ENCODE data around the gene MMP28.
A peak's percentile ranks its signal among the peaks of the same experiment; 100 is the strongest.

The MMP28 gene

DNA sequence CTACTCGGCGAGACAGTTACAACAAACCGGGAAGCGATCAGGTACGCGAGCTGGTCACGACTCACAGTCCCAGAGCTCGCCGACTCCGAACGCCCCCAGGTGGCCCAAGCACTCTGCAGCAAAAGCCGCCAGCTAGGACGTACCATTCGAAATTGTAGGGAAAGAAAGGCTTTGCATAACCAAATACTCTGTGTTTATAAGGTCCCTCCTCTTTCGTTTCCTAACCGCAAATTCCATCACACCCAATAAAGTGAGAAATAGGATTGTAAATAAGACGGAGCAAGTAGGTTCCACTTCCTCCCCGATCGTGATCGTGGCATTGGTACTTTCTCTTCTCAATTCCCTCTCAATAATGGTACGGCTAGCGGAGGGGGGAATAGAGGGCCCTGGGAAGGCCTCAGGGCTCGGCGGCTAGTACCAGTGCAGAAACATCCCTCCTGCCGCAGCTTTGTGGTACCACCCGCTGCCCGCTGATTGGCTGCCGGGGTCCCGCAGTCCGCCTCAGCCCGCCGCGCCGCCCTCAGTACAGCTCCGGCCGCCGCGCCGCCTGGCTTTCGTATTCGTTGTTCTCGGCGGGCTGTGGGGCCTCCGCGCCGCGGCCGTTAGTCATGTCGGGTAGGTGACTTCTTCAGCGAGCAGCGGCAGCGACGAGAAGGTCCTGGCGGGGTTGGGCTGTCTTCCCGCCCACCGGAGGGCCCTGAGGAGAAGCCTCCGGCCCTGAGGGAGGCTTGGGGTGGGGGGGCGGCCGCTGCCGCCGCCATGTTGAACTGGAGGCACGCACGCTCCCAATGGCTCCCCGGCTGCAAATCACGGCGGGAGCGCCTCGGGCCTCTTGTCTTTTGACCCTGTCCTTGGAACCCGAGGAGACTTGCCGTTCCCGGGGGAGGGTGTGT is 13.8 kb upstream of the MMP28 start, which contains the start of gene TAF15:
TAF15 (plus strand) TSS at position 523 of the 893 bp plus-strand sequence; CDS start at position 609, 86 bp downstream.
- H3K36me3 ChIP-seq (ENCODE audit: insufficient read depth, low read length), result no peaks in the 10 kb centered on the region
- H3K4me1 ChIP-seq (ENCODE audit: insufficient read depth, low read length), result peaks cover 8% of the 10 kb centered on the region; the same call in 1 of the 2 replicates
- no peaks in the 10 kb centered on the region for H3K9me3 ChIP-seq (ENCODE audit: control insufficient read depth, insufficient read depth, low read length)
- peak within 1 kb of the TSS; percentile 96 for H3K9ac ChIP-seq (ENCODE audit: low read depth, low read length)

GRCh38 chr17:35808240-35808961 is 13.0 kb upstream of the MMP28 start:
- Histone ChIP-seq H3K9me3 (ENCODE audit: control insufficient read depth, insufficient read depth, low read length) (no peaks in the 10 kb centered on the region), H3K4me1 (ENCODE audit: insufficient read depth, low read length) (peaks cover 8% of the 10 kb centered on the region; the same call in 1 of the 2 replicates), H3K9ac (ENCODE audit: low read depth, low read length) (peak overlapping the region; percentile 96), H3K36me3 (ENCODE audit: insufficient read depth, low read length) (no peaks in the 10 kb centered on the region)

DNA sequence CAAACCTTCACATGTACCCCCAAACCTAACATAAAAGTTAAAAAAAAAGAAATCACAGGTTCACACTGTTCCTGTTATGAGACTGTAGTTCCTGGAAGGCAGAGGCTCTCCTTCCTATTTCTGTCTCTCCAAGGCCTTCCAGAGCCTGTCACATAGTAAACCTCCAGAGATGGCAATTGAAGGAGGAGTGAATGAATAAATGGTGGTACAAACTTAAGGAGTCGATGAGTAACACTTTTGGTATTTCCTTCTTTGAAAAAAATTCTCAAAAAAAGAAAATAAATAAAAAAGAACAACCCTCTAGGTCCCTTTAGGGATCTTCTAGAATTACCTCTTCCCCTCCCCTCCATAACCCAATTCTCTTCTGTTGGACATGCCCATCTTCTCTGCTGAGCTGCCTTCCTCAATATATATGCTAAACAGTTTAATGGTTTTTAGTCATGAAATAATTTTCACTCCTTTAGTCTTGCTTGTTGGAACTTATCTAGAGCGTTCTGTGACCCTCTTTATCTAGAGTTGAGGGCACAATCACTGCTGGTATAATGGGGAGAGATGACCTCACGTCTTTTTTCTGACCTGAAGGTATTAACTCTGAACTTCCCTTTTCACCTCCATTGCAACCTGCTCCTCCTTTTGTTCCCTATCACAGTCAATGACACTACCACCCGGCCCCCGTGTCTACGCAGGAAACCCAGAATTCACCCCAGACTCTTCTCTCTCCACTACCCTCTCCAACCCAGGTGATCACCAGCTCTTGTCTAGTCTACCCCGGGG is 12.1 kb upstream of the MMP28 start:
- Histone ChIP-seq H3K9me3 (ENCODE audit: control insufficient read depth, insufficient read depth, low read length) (no peaks in the 10 kb centered on the region), H3K4me1 (ENCODE audit: insufficient read depth, low read length) (peaks cover 8% of the 10 kb centered on the region; the same call in 1 of the 2 replicates), H3K36me3 (ENCODE audit: insufficient read depth, low read length) (no peaks in the 10 kb centered on the region), H3K9ac (ENCODE audit: low read depth, low read length) (no peak overlapping the region)

- Histone ChIP-seq H3K9me3 (ENCODE audit: control insufficient read depth, insufficient read depth, low read length) (no peaks in the 10 kb centered on the region), H3K36me3 (ENCODE audit: insufficient read depth, low read length) (no peaks in the 10 kb centered on the region), H3K4me1 (ENCODE audit: insufficient read depth, low read length) (peaks cover 8% of the 10 kb centered on the region; the same call in 1 of the 2 replicates), H3K9ac (ENCODE audit: low read depth, low read length) (no peak overlapping the region)
Observed at GRCh38 chr17:35804658-35805192, 9.3 kb upstream of the MMP28 start.

GRCh38 chr17:35801583-35802224 is 6.3 kb upstream of the MMP28 start:
- H3K4me1 ChIP-seq (ENCODE audit: insufficient read depth, low read length), result no peaks in the 10 kb centered on the region
- H3K9ac ChIP-seq (ENCODE audit: low read depth, low read length), result no peak overlapping the region

GRCh38 chr17:35799942-35800341 is 4.5 kb upstream of the MMP28 start:
- Histone ChIP-seq H3K36me3 (ENCODE audit: insufficient read depth, low read length) (no peaks in the 10 kb centered on the region), H3K9me3 (ENCODE audit: control insufficient read depth, insufficient read depth, low read length) (no peaks in the 10 kb centered on the region), H3K4me1 (ENCODE audit: insufficient read depth, low read length) (no peaks in the 10 kb centered on the region), H3K9ac (ENCODE audit: low read depth, low read length) (no peak overlapping the region)

More at GRCh38 chr17:35801583-35802224, 6.3 kb upstream of the MMP28 start:
- no peaks in the 10 kb centered on the region for H3K36me3 ChIP-seq (ENCODE audit: insufficient read depth, low read length)
- H3K9me3 ChIP-seq (ENCODE audit: control insufficient read depth, insufficient read depth, low read length), result no peaks in the 10 kb centered on the region

DNA sequence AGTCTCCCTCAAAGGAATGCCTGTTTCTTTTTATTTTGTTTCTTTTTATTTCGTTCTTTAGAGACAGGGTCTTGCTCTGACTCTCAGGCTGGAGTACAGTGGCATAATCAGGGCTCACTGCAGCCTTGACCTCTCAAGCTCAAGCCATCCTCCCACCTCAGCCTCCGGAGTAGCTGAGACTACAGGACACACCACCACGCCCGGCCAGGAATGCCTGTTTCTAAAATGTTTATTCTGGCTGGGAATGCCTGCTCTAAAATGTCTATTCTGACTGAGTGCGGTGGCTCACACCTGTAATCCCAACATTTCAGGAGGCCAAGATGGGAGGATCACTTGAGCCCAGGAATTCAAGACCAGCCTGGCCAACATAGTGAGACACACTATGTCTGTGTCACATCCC is 2.5 kb upstream of the MMP28 start:
- Histone ChIP-seq H3K9ac (ENCODE audit: low read depth, low read length) (no peak overlapping the region), H3K9me3 (ENCODE audit: control insufficient read depth, insufficient read depth, low read length) (no peaks in the 10 kb centered on the region), H3K4me1 (ENCODE audit: insufficient read depth, low read length) (0 out of 2 replicates have a peak, but pooled peaks cover 3% of the 10 kb centered on the region), H3K36me3 (ENCODE audit: insufficient read depth, low read length) (no peaks in the 10 kb centered on the region)

- no peaks in the 10 kb centered on the region for H3K9me3 ChIP-seq (ENCODE audit: control insufficient read depth, insufficient read depth, low read length)
- no peak overlapping the region for H3K9ac ChIP-seq (ENCODE audit: low read depth, low read length)
- H3K36me3 ChIP-seq (ENCODE audit: insufficient read depth, low read length), result no peaks in the 10 kb centered on the region
- 0 out of 2 replicates have a peak, but pooled peaks cover 3% of the 10 kb centered on the region for H3K4me1 ChIP-seq (ENCODE audit: insufficient read depth, low read length)
Observed at GRCh38 chr17:35797370-35797769, 1.9 kb upstream of the MMP28 start.

DNA sequence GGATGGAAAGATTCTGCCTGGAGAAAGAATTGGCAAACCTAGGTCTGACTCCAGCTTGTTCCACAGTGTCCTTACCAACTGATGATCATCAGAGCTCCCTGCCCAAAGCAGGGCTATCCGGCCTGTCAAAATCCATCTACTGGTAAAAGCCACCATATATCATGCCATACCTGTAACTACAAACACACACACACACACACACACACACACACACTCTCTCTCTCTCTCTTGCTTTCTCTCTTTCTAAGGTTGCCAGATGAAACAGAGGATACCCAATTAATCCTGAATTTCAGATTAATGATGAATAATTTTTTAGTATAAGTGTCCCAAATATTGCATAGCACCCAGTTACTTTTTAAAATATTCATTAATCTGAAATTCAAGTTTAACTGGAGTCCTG is 1.5 kb upstream of the MMP28 start:
- Histone ChIP-seq H3K4me1 (ENCODE audit: insufficient read depth, low read length) (0 out of 2 replicates have a peak, but pooled peaks cover 3% of the 10 kb centered on the region), H3K9me3 (ENCODE audit: control insufficient read depth, insufficient read depth, low read length) (no peaks in the 10 kb centered on the region), H3K36me3 (ENCODE audit: insufficient read depth, low read length) (no peaks in the 10 kb centered on the region), H3K9ac (ENCODE audit: low read depth, low read length) (no peak overlapping the region)

DNA sequence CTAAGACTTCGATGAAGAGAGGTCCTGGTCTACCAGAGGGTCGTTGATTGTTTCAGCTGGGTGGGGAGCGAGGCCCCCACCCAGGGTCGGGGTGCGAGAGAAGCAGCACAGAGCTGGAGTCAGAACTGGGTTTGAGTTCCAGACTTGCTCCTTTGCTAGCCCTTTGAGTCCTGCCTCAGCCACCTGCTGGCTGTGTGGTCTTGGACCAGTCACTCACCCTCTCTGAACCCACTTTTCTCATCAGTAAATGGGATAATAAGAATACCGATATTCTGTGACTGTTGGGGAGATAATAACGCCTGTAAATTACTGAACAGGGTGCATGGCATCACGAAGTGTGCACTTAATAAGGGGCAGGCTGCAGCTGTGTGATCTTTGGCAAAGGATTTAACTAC is 427 bp upstream of the MMP28 start:
- Histone ChIP-seq H3K36me3 (ENCODE audit: insufficient read depth, low read length) (no peaks in the 10 kb centered on the region), H3K9me3 (ENCODE audit: control insufficient read depth, insufficient read depth, low read length) (no peaks in the 10 kb centered on the region), H3K4me1 (ENCODE audit: insufficient read depth, low read length) (peaks cover 3% of the 10 kb centered on the region; the same call in 1 of the 2 replicates), H3K9ac (ENCODE audit: low read depth, low read length) (peak overlapping the region; percentile 55; the same call in 1 of the 2 replicates)

DNA sequence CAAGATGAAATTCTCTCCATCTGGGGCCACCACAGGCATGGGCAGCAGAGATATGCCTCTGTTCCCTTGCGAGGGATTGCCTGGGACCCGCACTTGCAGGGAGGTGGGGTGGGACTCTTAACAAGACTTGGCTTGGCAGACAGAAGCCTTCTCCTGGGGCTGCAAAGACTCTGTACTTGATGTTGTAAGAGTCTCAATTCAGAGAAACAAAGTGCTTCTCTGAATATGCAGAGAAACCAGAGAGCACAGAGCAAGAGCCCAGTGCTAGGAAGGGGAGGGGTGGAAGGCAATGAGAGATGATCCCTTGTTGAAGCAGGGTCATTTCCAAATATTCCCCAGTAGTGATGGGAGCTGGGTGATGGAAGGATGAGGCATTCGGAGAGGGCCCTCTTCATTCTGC is 2.2 kb downstream of the MMP28 start:
- H3K9me3 ChIP-seq (ENCODE audit: control insufficient read depth, insufficient read depth, low read length), result no peaks in the 10 kb centered on the region

DNA sequence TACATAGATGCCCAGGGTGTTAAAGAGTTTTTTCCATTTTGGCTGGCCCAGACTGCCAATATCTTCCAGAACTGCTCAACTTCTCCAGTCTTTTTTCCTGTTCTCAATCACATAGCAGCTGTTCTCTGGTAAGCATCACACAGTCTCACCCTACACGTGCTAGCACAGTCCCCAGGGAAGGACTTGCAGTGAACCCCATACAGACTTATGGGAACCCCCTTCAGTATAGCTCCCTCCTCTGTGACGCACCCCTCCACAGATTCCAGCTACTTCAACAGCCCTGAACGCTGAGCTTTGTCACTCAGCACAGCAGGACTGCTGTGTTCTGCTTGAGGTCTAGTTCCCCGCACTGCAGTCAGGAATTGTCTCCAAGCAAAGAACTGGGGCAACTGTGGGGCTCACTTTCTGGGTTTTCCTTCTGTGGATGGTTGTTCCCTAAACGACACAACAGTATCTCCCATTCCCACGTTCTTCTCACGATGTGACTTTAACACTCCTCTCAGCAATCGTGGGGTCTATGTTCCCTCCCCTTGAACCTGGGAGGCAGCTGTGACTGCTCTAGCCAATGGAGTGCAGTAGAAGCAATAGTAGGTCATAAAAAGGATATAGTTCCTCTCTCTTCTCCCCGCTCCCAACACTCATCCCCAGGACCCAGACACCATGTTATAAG is 3.6 kb downstream of the MMP28 start:
- H3K4me1 ChIP-seq (ENCODE audit: insufficient read depth, low read length), result peaks cover 3% of the 10 kb centered on the region; the same call in 1 of the 2 replicates
- H3K36me3 ChIP-seq (ENCODE audit: insufficient read depth, low read length), result no peaks in the 10 kb centered on the region
- no peaks in the 10 kb centered on the region for H3K9me3 ChIP-seq (ENCODE audit: control insufficient read depth, insufficient read depth, low read length)
- H3K9ac ChIP-seq (ENCODE audit: low read depth, low read length), result no peak overlapping the region

More for the DNA sequence above, 2.2 kb downstream of the MMP28 start:
- H3K9ac ChIP-seq (ENCODE audit: low read depth, low read length), result no peak overlapping the region
- H3K4me1 ChIP-seq (ENCODE audit: insufficient read depth, low read length), result peaks cover 3% of the 10 kb centered on the region; the same call in 1 of the 2 replicates
- no peaks in the 10 kb centered on the region for H3K36me3 ChIP-seq (ENCODE audit: insufficient read depth, low read length)

GRCh38 chr17:35790841-35791240 is 4.6 kb downstream of the MMP28 start:
- Histone ChIP-seq H3K9me3 (ENCODE audit: control insufficient read depth, insufficient read depth, low read length) (no peaks in the 10 kb centered on the region), H3K36me3 (ENCODE audit: insufficient read depth, low read length) (no peaks in the 10 kb centered on the region), H3K4me1 (ENCODE audit: insufficient read depth, low read length) (peaks cover 3% of the 10 kb centered on the region; the same call in 1 of the 2 replicates), H3K9ac (ENCODE audit: low read depth, low read length) (no peak overlapping the region)

All from ES-I3 (cell line).